Fibroblast of lung (primary cell): Measurements from ENCODE around the gene ING3. TPM values are rescaled to one million over a fixed set of nuclear protein-coding genes. Genes with fewer than 3 reads are reported as not detected.

Experiments used
- DNase-seq, 2 donors: peaks; one replicate each; pipeline versions ENCODE4 v3.0.0 to v3.0.0-alpha.2; 2010; ENCODE audit warnings: low read depth in 2 of 2
- H2AFZ ChIP-seq: 2 replicates; pipeline ENCODE4 v1.5.1; 2012; ENCODE audit warnings: low read length, control low read depth, inconsistent platforms
- H3K27ac ChIP-seq: 2 replicates; pipeline ENCODE4 v1.5.1; 2011; ENCODE audit warnings: low read length, control low read depth; ENCODE audit not compliant: insufficient read depth
- H3K27me3 ChIP-seq: 2 replicates; pipeline ENCODE4 v1.5.1; 2011; ENCODE audit warnings: mild to moderate bottlenecking, low read length; ENCODE audit not compliant: control insufficient read depth, insufficient read depth
- H3K36me3 ChIP-seq: 2 replicates; pipeline ENCODE4 v1.5.1; 2011; ENCODE audit warnings: low read length; ENCODE audit not compliant: control insufficient read depth, insufficient read depth
- H3K4me1 ChIP-seq: 2 replicates; pipeline ENCODE4 v1.5.1; 2011; ENCODE audit warnings: low read length; ENCODE audit not compliant: control insufficient read depth, insufficient read depth; ENCODE audit errors: extremely low read depth
- H3K4me2 ChIP-seq: 2 replicates; pipeline ENCODE4 v1.5.1; 2011; ENCODE audit warnings: low read length, control low read depth; ENCODE audit not compliant: insufficient read depth; ENCODE audit errors: extremely low read depth
- H3K4me3 ChIP-seq, 4 experiments: fragments of 200-600 bp in 1 of 4; sonication (generic) in 1 of 4; replicated peaks in 1 of 4; 2 replicates each; pipeline ENCODE4 v1.5.1; 2011 to 2016; ENCODE audit warnings: low read length in 4 of 4, low read depth in 3 of 4, mild to moderate bottlenecking in 3 of 4, control low read depth in 2 of 4, inconsistent platforms in 1 of 4, mixed read lengths in 1 of 4; ENCODE audit not compliant: insufficient read depth in 1 of 4; ENCODE audit errors: control extremely low read depth in 1 of 4
- H3K79me2 ChIP-seq: 2 replicates; pipeline ENCODE4 v1.5.1; 2012; ENCODE audit warnings: mild to moderate bottlenecking, low read length, inconsistent platforms; ENCODE audit not compliant: control insufficient read depth, insufficient read depth
- H3K9ac ChIP-seq: 2 replicates; pipeline ENCODE4 v1.5.1; 2011; ENCODE audit warnings: mild to moderate bottlenecking, low read length, control low read depth; ENCODE audit not compliant: insufficient read depth
- H3K9me3 ChIP-seq: 2 replicates; pipeline ENCODE4 v1.5.1; 2012; ENCODE audit warnings: low read depth, low read length; ENCODE audit not compliant: control insufficient read depth, insufficient read depth
- H4K20me1 ChIP-seq: 2 replicates; pipeline ENCODE4 v1.5.1; 2011; ENCODE audit warnings: low read length; ENCODE audit not compliant: control insufficient read depth, insufficient read depth; ENCODE audit errors: extremely low read depth
- CTCF ChIP-seq, 2 donors: IDR thresholded peaks in 1 of 2; conservative IDR thresholded peaks in 1 of 2; 1 replicate in 1 of 2; 2 replicates in 1 of 2; pipeline ENCODE4 v1.5.1; 2011 to 2012; ENCODE audit warnings: low read length in 2 of 2, control low read depth in 1 of 2, inconsistent platforms in 1 of 2, low read depth in 1 of 2, mild to moderate bottlenecking in 1 of 2
- EZH2 ChIP-seq: IDR thresholded peaks from 2 replicates; pipeline ENCODE4 v1.5.1; 2012; ENCODE audit warnings: low read length, control low read depth, mild to moderate bottlenecking; ENCODE audit errors: missing control alignments
- polyA plus RNA-seq, 2 donors: library from polyadenylated mRNA; depleted of rRNA in 1 of 2; stranded (reverse) in 1 of 2; unstranded in 1 of 2; fragments of >200 nt; gene quantifications; 2 replicates each; pipeline ENCODE4 v1.2.1, GENCODE V29; 2011 to 2012; ENCODE audit warnings: missing spikeins in 1 of 2
- total RNA-seq: library from RNA; depleted of rRNA; stranded (reverse); fragments of >200 nt; gene quantifications from 2 replicates; pipeline ENCODE4 v1.2.1, GENCODE V29; 2014

ING3 gene
- total and polyA plus RNA-seq, 2 donors (not counting 1 experiment from before 2014, with no cell fraction given): 16.6 to 17.5 TPM

GRCh38 chr7:120994512-120995410 lies 44.2 kb downstream of the ING3 start:
- peak overlapping the region; percentile 7 for H3K4me2 ChIP-seq
- peaks cover 11% of the 10 kb centered on the region for H3K4me1 ChIP-seq
- no peak for TF ChIP-seq CTCF (conservative IDR thresholded peaks at IDR 0.05 in 1 of 2, IDR thresholded peaks at IDR 0.05 in 1 of 2; ENCODE audit: low read depth in 1 of 2, low read length in 2 of 2)
- no peak for TF ChIP-seq EZH2
- peaks cover 88% of the 10 kb centered on the region for H3K79me2 ChIP-seq
- no peaks in the 10 kb centered on the region for H3K27me3 ChIP-seq
- H3K36me3 ChIP-seq: no peaks in the 10 kb centered on the region
- no peak for DNase-seq
- H3K27ac ChIP-seq: no peak overlapping the region
- no peak overlapping the region for H2AFZ ChIP-seq
- H3K9me3 ChIP-seq: no peaks in the 10 kb centered on the region
- no peak overlapping the region for H3K4me3 ChIP-seq
- no peaks in the 10 kb centered on the region for H4K20me1 ChIP-seq
- H3K9ac ChIP-seq: no peak overlapping the region

GRCh38 chr7:120995654-120996053 lies 45.1 kb downstream of the ING3 start:
- Histone ChIP-seq H3K4me1 (peaks cover 11% of the 10 kb centered on the region), H3K27ac (no peak overlapping the region), H3K79me2 (peaks cover 88% of the 10 kb centered on the region), H3K4me3 (no peak overlapping the region), H2AFZ (no peak overlapping the region), H3K36me3 (no peaks in the 10 kb centered on the region), H4K20me1 (no peaks in the 10 kb centered on the region), H3K9me3 (no peaks in the 10 kb centered on the region), H3K9ac (no peak overlapping the region), H3K4me2 (peak overlapping the region; percentile 23), H3K27me3 (no peaks in the 10 kb centered on the region)
- TF ChIP-seq CTCF (conservative IDR thresholded peaks at IDR 0.05 in 1 of 2, IDR thresholded peaks at IDR 0.05 in 1 of 2; ENCODE audit: low read depth in 1 of 2, low read length in 2 of 2): no peak
- TF ChIP-seq EZH2: no peak
- no peak for DNase-seq

GRCh38 chr7:120996333-120996987 lies 45.9 kb downstream of the ING3 start:
- no peaks in the 10 kb centered on the region for H3K27me3 ChIP-seq
- DNase-seq: peak; percentile 87 to 96
- H3K79me2 ChIP-seq: peaks cover 88% of the 10 kb centered on the region
- TF ChIP-seq CTCF (conservative IDR thresholded peaks at IDR 0.05 in 1 of 2, IDR thresholded peaks at IDR 0.05 in 1 of 2; ENCODE audit: low read depth in 1 of 2, low read length in 2 of 2) (no peak), EZH2 (no peak)
- H3K36me3 ChIP-seq: no peaks in the 10 kb centered on the region
- H3K4me2 ChIP-seq: no peak overlapping the region
- H3K4me1 ChIP-seq: peaks cover 11% of the 10 kb centered on the region
- H3K27ac ChIP-seq: no peak overlapping the region
- no peak overlapping the region for H2AFZ ChIP-seq
- no peak overlapping the region for H3K4me3 ChIP-seq
- no peaks in the 10 kb centered on the region for H3K9me3 ChIP-seq
- no peak overlapping the region for H3K9ac ChIP-seq
- no peaks in the 10 kb centered on the region for H4K20me1 ChIP-seq
